HG03342 (cell line): ENCODE measurements around the gene CASP9.
"Not testable (repeated sequence)": the region's sequence is repeated elsewhere in the genome, so short reads cannot be mapped to it uniquely, and the experiment has no call there.

ENCODE experiments used
- ATAC-seq: cut with Tn5 transposase; IDR thresholded peaks from one replicate; pipeline ENCODE4 v1.9.1; 2021; ENCODE audit warnings: mild to moderate bottlenecking, moderate library complexity; ENCODE audit not compliant: unreplicated experiment

The CASP9 gene

GRCh38 chr1:15501208-15502032, 22.6 kb downstream of the CASP9 start:
- no peak for ATAC-seq

DNA sequence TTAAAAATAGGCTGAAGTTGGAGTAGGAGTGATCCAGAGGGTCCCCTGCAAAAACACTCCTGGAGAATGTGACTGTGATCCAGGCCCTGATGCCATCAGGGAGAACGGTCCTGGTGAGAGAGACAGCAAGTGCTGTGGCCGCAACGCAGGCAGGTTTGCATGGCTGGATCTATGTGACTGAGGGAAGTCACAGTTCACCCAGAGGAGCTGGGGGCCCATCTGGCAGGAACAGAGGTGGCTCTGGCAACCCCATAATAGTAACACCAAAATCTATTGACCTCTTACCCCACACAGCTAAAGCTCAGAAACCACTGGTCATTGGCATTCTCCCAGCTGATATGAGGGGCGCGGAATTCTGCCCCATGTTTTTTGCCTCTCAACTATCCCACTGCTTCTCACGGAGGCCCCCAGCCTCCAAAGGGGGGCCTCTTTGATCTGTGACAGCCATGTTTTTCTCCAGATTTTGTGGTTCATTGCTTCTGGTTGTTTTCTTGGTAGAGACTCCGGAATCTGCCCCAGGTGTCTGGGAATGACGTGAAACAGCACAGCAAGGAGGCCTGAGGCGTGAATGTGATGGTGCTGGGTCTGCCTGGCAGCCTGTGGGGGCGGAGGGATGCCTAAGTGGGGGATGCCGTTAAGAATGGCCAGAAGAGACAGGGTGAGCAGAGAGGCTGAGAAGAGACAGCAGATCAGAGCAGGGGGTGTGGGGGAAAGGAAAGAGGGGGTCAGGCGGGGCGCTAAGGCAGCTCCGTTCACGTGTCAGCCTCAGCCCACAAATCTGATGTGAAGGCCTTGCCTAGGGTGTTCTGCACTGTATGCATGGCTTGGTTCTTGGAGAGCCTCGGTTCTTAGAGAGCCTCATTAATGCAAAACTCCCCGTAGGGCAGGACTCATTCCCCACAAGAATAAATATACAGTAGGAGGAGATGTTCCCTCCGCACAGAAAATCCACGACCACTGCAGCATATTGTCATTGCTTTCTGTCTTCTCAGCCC, 23.5 kb downstream of the CASP9 start:
- no peak for ATAC-seq

GRCh38 chr1:15493869-15494390, 30.1 kb downstream of the CASP9 start:
- no peak for ATAC-seq

DNA sequence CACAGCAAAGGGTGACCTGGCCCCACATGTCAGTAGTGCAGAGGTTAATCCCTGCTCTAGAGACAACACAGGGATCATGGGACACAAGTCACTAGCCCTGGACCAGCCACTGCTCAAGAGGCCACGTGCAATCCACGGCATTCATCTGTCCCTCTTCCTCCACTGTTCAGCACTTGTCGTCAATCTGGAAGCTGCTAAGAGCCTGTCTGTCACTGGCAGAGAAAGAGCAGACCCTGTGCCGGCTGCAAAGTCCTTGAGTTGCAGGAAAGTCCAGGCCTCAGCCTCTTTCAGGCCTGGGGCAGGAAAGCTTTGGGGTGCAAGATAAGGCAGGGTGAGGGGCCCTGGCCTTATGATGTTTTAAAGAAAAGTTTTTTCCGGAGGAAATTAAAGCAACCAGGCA, 31.4 kb downstream of the CASP9 start:
- no peak for ATAC-seq

DNA sequence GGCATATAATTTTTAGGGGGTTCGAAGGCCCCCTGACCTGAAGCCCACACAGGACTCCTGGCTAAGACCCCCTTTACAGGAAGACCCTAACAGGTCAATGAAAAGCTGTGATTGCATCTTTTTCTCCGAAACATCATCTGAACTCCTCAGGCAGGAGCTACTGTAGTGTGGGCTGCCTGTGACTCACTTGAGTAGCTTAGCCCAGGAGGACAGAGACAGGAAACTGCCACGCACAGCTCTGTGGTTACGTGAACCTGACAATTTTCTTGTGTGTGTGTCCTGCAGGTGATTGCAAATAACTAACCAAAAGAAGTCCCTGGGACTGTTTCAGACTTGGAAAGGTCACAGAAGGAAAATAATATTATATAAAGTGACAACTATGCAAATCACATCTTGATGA, 33.0 kb downstream of the CASP9 start:
- ATAC-seq, result not testable (repeated sequence)

- no peak for ATAC-seq
Measured at GRCh38 chr1:15489052-15489736, 34.8 kb downstream of the CASP9 start.

DNA sequence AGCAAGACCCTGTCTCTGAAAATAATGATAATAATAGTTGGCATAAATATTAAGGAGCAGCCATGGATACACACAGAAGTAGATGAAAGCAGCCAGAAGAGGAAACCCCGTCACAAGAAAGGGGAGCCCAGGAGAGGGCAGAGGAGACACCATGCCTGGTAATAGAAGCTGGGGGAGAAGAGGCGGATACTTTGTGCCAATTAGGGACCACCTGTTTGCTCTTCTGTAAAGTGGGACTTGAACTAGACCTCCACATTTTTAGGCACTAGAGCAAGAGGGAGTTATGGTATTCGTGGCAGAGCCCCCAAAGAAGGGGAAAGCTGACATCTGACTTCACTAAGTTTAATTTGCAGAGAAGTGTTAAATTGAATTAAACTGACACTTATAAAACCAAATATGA, 35.6 kb downstream of the CASP9 start:
- ATAC-seq, result no peak

GRCh38 chr1:15486844-15487610, 37.0 kb downstream of the CASP9 start:
- not testable (repeated sequence) for ATAC-seq

DNA sequence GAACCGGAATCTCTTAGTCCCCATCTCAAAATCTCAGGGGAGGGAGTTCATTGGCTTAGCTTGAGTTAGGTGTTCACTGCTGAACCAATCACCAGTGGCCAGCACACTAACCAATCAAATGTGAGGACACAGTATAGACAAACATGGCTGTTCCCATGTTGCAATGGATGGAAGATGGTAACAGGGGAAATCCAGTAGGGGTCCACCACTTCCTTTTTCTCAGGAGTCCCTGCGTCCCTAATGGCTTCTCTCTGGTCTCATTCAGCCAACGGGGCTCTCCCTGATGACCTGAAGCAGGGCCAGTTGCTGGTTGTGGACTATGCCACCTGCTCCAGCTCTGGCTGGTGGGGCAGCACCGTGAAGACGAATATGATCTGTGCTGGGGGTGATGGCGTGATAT, 38.4 kb downstream of the CASP9 start:
- ATAC-seq, result no peak

GRCh38 chr1:15484443-15484842, 39.6 kb downstream of the CASP9 start:
- not testable (repeated sequence) for ATAC-seq

- no peak for ATAC-seq
Measured at GRCh38 chr1:15483971-15484370, 40.0 kb downstream of the CASP9 start.

GRCh38 chr1:15482983-15483543, 41.0 kb downstream of the CASP9 start:
- ATAC-seq, result not testable (repeated sequence)

DNA sequence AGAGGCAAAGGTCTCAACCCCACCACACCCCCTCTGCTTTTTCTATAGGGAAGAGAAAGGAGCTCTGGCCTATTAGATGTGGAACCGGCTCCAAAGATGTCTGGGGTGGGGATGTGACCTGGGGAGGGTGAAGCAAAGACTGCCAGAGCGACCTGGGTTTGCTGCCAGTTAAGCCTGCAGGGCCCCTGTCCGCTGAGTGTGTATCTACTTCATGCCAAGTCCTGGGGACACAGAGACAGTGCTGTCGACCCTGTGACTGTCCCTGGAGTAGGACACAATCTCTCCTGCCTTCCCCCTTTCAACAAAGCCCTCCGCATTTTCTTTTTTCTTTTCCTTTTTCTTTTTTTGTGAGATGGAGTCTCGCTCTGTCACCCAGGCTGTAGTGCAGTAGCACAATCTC, 41.6 kb downstream of the CASP9 start:
- not testable (repeated sequence) for ATAC-seq

GRCh38 chr1:15479654-15480347, 44.2 kb downstream of the CASP9 start:
- no peak for ATAC-seq

DNA sequence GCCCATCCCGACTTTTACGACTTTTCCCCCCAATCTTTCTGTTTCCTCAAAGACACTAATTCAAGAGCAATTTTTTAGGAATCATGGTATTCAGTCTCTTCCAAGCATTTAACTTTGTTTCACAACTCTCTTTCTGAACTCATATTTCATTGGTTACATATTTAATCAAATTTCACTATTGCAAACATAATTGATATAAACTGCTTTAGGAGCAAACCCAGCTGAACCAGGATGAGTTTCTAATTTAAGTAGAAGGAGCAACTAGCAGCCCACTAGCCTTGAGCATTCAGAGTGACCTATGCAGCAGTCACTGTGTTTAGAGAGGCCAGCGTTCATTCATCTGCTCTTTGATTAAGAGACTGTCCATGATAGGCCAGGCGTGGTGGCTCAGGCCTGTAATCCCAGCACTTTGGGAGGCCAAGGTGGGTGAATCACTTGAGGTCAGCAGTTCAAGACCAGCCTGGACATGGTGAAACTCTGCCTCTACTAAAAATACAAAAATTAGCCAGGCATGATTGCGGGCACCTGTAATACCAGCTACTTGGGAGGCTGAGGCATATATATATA, 46.3 kb downstream of the CASP9 start:
- no peak for ATAC-seq

DNA sequence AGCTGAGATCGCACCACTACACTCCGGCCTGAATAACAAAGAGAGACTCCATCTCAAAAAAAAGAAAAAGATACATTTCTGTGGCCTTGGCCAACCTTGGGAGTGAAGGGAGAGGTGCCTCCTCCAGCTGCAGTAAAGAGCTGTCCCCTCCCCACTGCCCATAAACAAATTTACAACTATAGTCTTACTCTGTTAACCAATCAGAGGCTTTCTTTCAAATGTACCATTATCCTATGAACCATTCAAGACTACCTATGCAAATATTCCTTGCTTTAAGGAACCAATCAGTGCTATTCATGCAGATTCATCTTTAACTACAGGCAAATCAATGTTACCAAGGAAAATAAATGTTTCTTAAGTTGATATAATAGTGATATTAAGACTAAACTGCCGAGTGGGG, 47.1 kb downstream of the CASP9 start:
- no peak for ATAC-seq

DNA sequence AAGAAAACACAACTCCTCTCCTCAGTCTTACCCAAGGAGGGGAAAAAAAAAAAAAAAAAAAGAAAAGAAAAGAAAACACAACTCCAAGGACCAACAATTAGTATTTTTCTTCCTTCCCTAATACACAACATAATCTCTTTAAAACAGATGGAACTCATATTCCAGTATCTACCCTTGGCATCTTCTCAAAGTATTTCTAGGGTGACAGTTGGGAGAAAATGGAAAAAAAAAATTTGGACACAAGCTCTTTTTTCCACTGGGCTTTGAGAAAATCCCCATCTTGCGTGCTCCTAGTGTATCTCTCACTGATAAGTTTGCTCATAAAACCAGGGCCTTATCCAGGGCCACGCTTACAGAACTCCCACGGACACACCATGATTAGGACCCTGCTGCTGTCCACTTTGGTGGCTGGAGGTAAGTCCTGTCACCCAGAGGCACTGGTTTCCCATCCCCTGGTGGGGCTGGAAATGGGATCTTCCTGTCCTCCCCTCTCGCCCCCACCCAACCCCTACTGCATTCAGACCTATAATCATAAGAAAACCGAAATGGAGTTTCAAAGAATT, 48.2 kb downstream of the CASP9 start, which contains the start of gene CELA2B:
CELA2B (plus strand) TSS at position 353 of the 563 bp plus-strand sequence; CDS start at position 375, 22 bp downstream.
- ATAC-seq, result no peak

- ATAC-seq, result no peak
Measured at GRCh38 chr1:15472587-15472986, 51.4 kb downstream of the CASP9 start.
